Stomach (tissue), 9 donors: Measurements from ENCODE around the gene PRSS38. TPM values are rescaled to one million over a fixed set of nuclear protein-coding genes. Genes with fewer than 3 reads are reported as not detected.
"Not testable (repeated sequence)": the region's sequence is repeated elsewhere in the genome, so short reads cannot be mapped to it uniquely, and the experiment has no call there.

ENCODE experiments used
- DNase-seq, 2 donors: peaks; one replicate each; pipeline versions ENCODE4 v3.0.0 to v3.0.0-alpha.2; 2013 to 2019
- H3K27ac ChIP-seq, 5 donors: fragments of 200-600 bp in 4 of 5; sonication (generic) in 4 of 5; one replicate each; pipeline ENCODE4 v1.5.1; 2013 to 2019; ENCODE audit warnings: mild to moderate bottlenecking in 1 of 5, moderate library complexity in 1 of 5
- H3K27me3 ChIP-seq, 3 donors: fragments of 200-600 bp; sonication (generic); one replicate each; pipeline ENCODE4 v1.5.1; 2017 to 2019; ENCODE audit warnings: mixed run types in 1 of 3
- H3K36me3 ChIP-seq, 4 donors: fragments of 200-600 bp; sonication (generic); 1 replicate in 3 of 4; 2 replicates in 1 of 4; pipeline ENCODE4 v1.5.1; 2016 to 2019
- H3K4me1 ChIP-seq, 4 donors: fragments of 200-600 bp; sonication (generic); one replicate each; pipeline ENCODE4 v1.5.1; 2016 to 2019
- H3K4me3 ChIP-seq, 4 donors: fragments of 200-600 bp; sonication (generic) in 3 of 4; one replicate each; pipeline ENCODE4 v1.5.1; 2016 to 2019; ENCODE audit warnings: mild to moderate bottlenecking in 1 of 4
- H3K9me3 ChIP-seq, 4 donors: fragments of 200-600 bp; sonication (generic); one replicate each; pipeline ENCODE4 v1.5.1; 2016 to 2019
- EP300 ChIP-seq: sonication (generic); formaldehyde crosslinking; IDR thresholded peaks from one replicate; pipeline ENCODE4 v1.6.1; 2017; ENCODE audit warnings: antibody characterized with exemption
- POLR2A ChIP-seq, 4 donors: fragments of 450-650 bp; IDR thresholded peaks; one replicate each; pipeline ENCODE4 v1.6.1; 2016; ENCODE audit warnings: antibody characterized with exemption in 4 of 4, control low read depth in 2 of 4, mild to moderate bottlenecking in 1 of 4, moderate library complexity in 1 of 4
- POLR2AphosphoS5 ChIP-seq, 3 donors: sonication (generic); formaldehyde crosslinking; IDR thresholded peaks; one replicate each; pipeline ENCODE4 v1.6.1; 2016; ENCODE audit warnings: antibody characterized with exemption in 3 of 3
- WGBS, 5 donors: extraction: QIAGEN DNeasy Blood & Tissue Kit in 3 of 5; methylation state at CpG; one replicate each; pipeline versions ENCODE4 v1.1.5 to v1.1.7; 2013 to 2018; 5-methylcytosine and 5-hydroxymethylcytosine counted together
- intact Hi-C: fragments of 100-400 bp; cut with DNase I; formaldehyde crosslinking; loops from one replicate; pipeline ENCODE4 v1.15.1; 2023; ENCODE audit warnings: low total_unique reads
- polyA plus RNA-seq, 3 donors: library from polyadenylated mRNA; stranded (reverse); fragments of 200-250 nt; gene quantifications; one replicate each; pipeline ENCODE4 v1.2.3, GENCODE V29; 2013
- total RNA-seq, 5 donors: library from RNA; depleted of rRNA; stranded (reverse); fragments of >200 nt; gene quantifications; one replicate each; pipeline versions ENCODE4 v1.1.0 to v1.2.3, GENCODE V29; 2014 to 2016
- TF ChIP-seq, protein P1 (sequence below), 7 experiments: fragments of 450-650 bp in 4 of 7; fragments of 200-600 bp in 3 of 7; sonication (generic) in 3 of 7; IDR thresholded peaks; one replicate each; pipeline ENCODE4 v1.5.1; 2016 to 2019; ENCODE audit warnings: antibody characterized with exemption in 7 of 7, control low read depth in 2 of 7, mild to moderate bottlenecking in 1 of 7
- donor health status: healthy with polysubstance abuse.
- donor health status: Bipolar disorder and iron deficiency.
- donor health status: healthy.

The PRSS38 gene
- total and polyA plus RNA-seq, 8 donors = not detected

DNA sequence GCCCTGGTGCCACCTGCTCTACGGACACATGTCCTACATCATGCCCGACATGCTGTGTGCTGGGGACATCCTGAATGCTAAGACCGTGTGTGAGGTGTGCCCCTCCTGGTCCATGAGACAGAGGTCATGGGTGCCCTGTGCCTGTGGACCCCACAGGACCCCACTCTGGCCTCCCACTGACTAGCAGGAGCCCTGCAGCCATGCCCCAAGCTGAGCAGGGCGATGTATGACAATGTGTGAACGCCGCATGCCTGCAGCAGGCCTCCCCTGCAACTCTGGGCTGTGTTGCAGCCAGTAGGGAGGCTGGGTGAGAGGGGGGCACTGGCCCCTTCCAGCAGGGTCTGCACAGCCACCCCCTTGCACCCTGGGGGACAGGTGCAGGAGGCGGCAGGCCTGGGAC, 30.0 kb downstream of the PRSS38 start:
- no peak for TF ChIP-seq POLR2A (IDR thresholded peaks at IDR 0.05)
- no peak for TF ChIP-seq EP300
- no peak for TF ChIP-seq POLR2AphosphoS5 (IDR thresholded peaks at IDR 0.05)
- TF ChIP-seq, protein P1, sequence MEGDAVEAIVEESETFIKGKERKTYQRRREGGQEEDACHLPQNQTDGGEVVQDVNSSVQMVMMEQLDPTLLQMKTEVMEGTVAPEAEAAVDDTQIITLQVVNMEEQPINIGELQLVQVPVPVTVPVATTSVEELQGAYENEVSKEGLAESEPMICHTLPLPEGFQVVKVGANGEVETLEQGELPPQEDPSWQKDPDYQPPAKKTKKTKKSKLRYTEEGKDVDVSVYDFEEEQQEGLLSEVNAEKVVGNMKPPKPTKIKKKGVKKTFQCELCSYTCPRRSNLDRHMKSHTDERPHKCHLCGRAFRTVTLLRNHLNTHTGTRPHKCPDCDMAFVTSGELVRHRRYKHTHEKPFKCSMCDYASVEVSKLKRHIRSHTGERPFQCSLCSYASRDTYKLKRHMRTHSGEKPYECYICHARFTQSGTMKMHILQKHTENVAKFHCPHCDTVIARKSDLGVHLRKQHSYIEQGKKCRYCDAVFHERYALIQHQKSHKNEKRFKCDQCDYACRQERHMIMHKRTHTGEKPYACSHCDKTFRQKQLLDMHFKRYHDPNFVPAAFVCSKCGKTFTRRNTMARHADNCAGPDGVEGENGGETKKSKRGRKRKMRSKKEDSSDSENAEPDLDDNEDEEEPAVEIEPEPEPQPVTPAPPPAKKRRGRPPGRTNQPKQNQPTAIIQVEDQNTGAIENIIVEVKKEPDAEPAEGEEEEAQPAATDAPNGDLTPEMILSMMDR (IDR thresholded peaks at IDR 0.05) = no peak
- intact Hi-C loops = no loop called here

DNA sequence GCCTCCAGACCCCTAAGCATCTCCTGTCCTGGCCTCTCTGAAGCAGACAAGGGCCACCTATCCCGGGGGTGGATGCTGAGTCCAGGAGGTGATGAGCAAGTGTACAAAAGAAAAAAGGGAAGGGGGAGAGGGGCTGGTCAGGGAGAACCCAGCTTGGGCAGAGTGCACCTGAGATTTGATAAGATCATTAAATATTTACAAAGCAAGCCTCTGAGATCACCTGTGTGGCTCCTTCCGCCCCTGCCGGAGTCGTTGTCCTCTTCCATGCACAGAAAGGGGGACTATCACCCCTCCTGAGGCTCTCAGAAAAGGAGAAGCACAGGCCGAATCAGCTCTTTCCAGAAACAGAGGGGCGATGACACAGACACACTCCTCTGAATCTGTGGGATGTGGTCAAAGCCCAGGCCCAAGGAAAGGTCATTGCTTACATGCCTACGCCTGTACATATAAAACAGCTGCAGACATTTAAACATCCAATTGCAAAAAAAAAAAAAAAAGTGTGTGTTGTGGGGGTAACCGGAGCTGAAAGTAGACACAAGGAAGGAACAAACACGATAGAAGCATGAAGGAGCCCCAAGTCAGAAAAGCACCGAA, 30.9 kb downstream of the PRSS38 start:
- DNase-seq = no peak
- TF ChIP-seq EP300 = no peak
- TF ChIP-seq POLR2AphosphoS5 (IDR thresholded peaks at IDR 0.05) = no peak
- H3K36me3 ChIP-seq = no peaks in the 10 kb centered on the region
- no peak overlapping the region for H3K4me3 ChIP-seq
- WGBS, 5 donors = 34 to 59% (median 43%) methylated on average over 10 of the region's 10 CpGs
- H3K9me3 ChIP-seq = peaks cover 0 to 21% (median 12%) of the 10 kb centered on the region in 4 donors
- intact Hi-C loops = no loop called here
- H3K4me1 ChIP-seq = no peaks in the 10 kb centered on the region
- no peaks in the 10 kb centered on the region for H3K27me3 ChIP-seq
- no peak overlapping the region for H3K27ac ChIP-seq

More for the DNA sequence above, 30.0 kb downstream of the PRSS38 start:
- DNase-seq = no peak
- Histone ChIP-seq H3K27me3 (no peaks in the 10 kb centered on the region), H3K9me3 (peaks cover 0 to 21% (median 12%) of the 10 kb centered on the region in 4 donors), H3K4me1 (no peaks in the 10 kb centered on the region), H3K4me3 (no peak overlapping the region), H3K27ac (no peak overlapping the region), H3K36me3 (no peaks in the 10 kb centered on the region)
- WGBS, 5 donors = 86 to 96% (median 94%) methylated on average over 5 to 7 of the region's 7 CpGs

DNA sequence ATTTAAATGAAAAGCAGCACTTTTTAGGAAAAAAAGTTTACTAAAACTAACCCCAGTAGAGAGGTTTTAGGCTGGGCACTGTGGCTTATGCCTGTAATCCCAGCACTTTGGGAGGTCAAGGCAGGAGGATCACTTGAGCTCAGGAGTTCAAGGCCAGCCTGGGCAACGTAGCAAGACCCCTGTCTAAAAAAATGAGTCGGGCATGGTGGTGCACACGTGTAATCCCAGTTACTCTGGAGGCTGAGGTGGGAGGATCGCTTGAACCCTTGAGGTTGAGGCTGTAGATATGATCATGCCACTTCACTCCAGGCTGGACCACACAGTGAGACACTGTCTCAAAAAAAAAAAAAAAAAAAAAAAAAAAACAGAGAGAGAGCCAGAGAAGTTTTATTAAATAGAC, 31.6 kb downstream of the PRSS38 start:
- H3K4me1 ChIP-seq, H3K27ac ChIP-seq, H3K4me3 ChIP-seq, intact Hi-C loops, H3K36me3 ChIP-seq, DNase-seq, H3K27me3 ChIP-seq: not testable (repeated sequence)
- WGBS, 5 donors = 83 to 94% (median 88%) methylated on average over 4 of the region's 4 CpGs
- H3K9me3 ChIP-seq = peaks cover 0 to 21% (median 12%) of the 10 kb centered on the region in 4 donors

DNA sequence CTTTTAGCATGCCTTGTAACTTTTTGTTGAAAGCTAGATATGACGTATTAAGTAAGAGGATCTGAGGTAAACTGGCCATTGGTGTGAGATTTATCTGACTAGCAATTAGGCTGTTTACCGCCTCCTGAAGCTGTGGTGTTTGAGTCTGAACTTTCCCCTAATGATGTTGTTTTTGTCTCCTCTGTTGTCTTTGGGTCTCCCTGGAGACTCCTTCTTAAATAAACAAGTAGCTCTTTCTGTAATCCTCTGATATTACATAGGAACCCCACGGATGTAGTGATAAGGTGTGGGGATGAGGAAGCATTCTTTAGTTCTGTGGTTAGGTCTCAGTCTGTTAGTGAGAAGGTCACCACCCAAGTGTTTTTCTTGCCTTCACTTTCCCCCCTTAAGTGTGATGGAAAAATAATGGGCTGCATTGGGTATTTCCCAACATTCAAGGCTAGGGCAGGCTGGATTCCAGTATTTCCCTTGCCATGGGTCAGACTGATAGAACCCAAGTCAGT, 33.0 kb downstream of the PRSS38 start:
- Histone ChIP-seq H3K4me1 (no peaks in the 10 kb centered on the region), H3K36me3 (no peaks in the 10 kb centered on the region), H3K4me3 (no peak overlapping the region), H3K27me3 (peaks cover 0 to 11% (median 7%) of the 10 kb centered on the region in 3 donors), H3K9me3 (peaks cover 0 to 21% (median 12%) of the 10 kb centered on the region in 4 donors), H3K27ac (no peak overlapping the region)
- WGBS, 5 donors = 62 to 70% (median 67%) methylated on average over 3 of the region's 3 CpGs
- intact Hi-C loops = no loop called here
- DNase-seq = no peak
- TF ChIP-seq POLR2A (IDR thresholded peaks at IDR 0.05) (no peak), POLR2AphosphoS5 (IDR thresholded peaks at IDR 0.05) (no peak), EP300 (no peak)
- TF ChIP-seq, protein P1 (IDR thresholded peaks at IDR 0.05) = no peak

DNA sequence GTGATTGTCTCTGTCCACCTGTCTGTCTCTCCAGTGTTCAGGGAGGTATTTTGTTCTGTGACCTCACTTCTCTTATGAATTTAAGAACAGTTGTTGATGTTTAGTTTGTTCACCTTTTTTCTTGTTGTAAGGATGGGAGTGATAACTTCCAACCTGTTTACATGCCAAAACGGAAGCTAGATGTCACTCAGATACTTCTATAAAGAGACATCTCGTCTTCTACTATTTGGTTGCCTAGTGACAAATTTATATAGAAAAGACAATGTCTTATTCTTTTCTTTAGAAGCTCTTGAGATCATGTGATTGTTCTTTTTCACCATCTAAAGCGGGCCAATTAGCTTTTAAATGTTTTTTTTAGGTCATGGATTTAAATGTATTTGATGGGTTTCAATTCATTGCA, 33.8 kb downstream of the PRSS38 start:
- H3K27ac ChIP-seq = no peak overlapping the region
- H3K4me3 ChIP-seq = no peak overlapping the region
- intact Hi-C loops = no loop called here
- peaks cover 0 to 21% (median 12%) of the 10 kb centered on the region in 4 donors for H3K9me3 ChIP-seq
- 44 to 63% (median 55%) methylated on average over 3 of the region's 3 CpGs for WGBS, 5 donors
- TF ChIP-seq, protein P1 (IDR thresholded peaks at IDR 0.05) = no peak
- peaks cover 0 to 11% (median 7%) of the 10 kb centered on the region in 3 donors for H3K27me3 ChIP-seq
- no peaks in the 10 kb centered on the region for H3K36me3 ChIP-seq
- no peaks in the 10 kb centered on the region for H3K4me1 ChIP-seq
- DNase-seq = no peak
